Calu3 (cell line): ENCODE results near the gene ZSCAN5A. TPM values are rescaled to one million over a fixed set of nuclear protein-coding genes. Genes with fewer than 3 reads are reported as not detected.
"Not testable (repeated sequence)": the region's sequence is repeated elsewhere in the genome, so short reads cannot be mapped to it uniquely, and the experiment has no call there.

Source experiments
- BruUV-seq: library from RNA; stranded (reverse); fragments of 400-500 nt; replicated peaks from 2 replicates; lab custom pipeline; 2021; lab: Mats Ljungman, UMichigan
- CTCF ChIA-PET: fragments of 300-600 bp; sonication (Branson Sonifier 250); formaldehyde crosslinking; loops from one replicate; lab custom pipeline; 2022; ENCODE audit warnings: antibody characterized with exemption; lab: Charles Lee
- DNase-seq: peaks from one replicate; pipeline ENCODE4 v3.0.0; 2022
- H3K27ac Mint-ChIP-seq: one replicate; pipeline ENCODE4 v1.8.0; 2022; ENCODE audit warnings: mixed read lengths; ENCODE audit not compliant: unreplicated experiment
- H3K27me3 Mint-ChIP-seq: one replicate; pipeline ENCODE4 v1.8.0; 2022; ENCODE audit warnings: mixed read lengths; ENCODE audit not compliant: unreplicated experiment
- H3K36me3 Mint-ChIP-seq: one replicate; pipeline ENCODE4 v1.8.0; 2022; ENCODE audit warnings: mild to moderate bottlenecking, moderate library complexity, mixed read lengths; ENCODE audit not compliant: insufficient read depth, unreplicated experiment
- H3K4me1 Mint-ChIP-seq: one replicate; pipeline ENCODE4 v1.8.0; 2022; ENCODE audit warnings: mild to moderate bottlenecking, low read depth, mixed read lengths; ENCODE audit not compliant: unreplicated experiment
- H3K4me3 Mint-ChIP-seq: one replicate; pipeline ENCODE4 v1.8.0; 2022; ENCODE audit warnings: mild to moderate bottlenecking, low read depth, moderate library complexity, mixed read lengths; ENCODE audit not compliant: unreplicated experiment
- H3K9me3 Mint-ChIP-seq: one replicate; pipeline ENCODE4 v1.8.0; 2022; ENCODE audit warnings: low read depth, mixed read lengths; ENCODE audit not compliant: unreplicated experiment
- CTCF ChIP-seq: fragments of 200-600 bp; IDR thresholded peaks from one replicate; pipeline ENCODE4 v1.8.0; 2022; ENCODE audit warnings: antibody characterized with exemption; ENCODE audit not compliant: unreplicated experiment
- intact Hi-C: fragments of 100-400 bp; cut with micrococcal nuclease; formaldehyde crosslinking; loops from one replicate; pipeline ENCODE4 v1.10.0; 2022; ENCODE audit not compliant: unreplicated experiment
- total RNA-seq: library from RNA; stranded (reverse); gene quantifications from 2 replicates; pipeline ENCODE4 v1.2.3, GENCODE V29; 2022

Gene ZSCAN5A
- total RNA-seq, 1 experiment from 2014 or later = 13.5 TPM

GRCh38 chr19:56222901-56223300 lies 91.7 kb downstream of the ZSCAN5A start:
- intact Hi-C loops = no loop called here
- CTCF ChIA-PET = no interaction called here
- Mint-ChIP-seq H3K27me3 (peaks cover 7% of the 10 kb centered on the region), H3K9me3 (no peaks in the 10 kb centered on the region), H3K27ac (no peak overlapping the region), H3K4me3 (no peak overlapping the region), H3K36me3 (no peaks in the 10 kb centered on the region), H3K4me1 (no peaks in the 10 kb centered on the region)
- no TSS peak for BruUV-seq
- no peak for TF ChIP-seq CTCF
- no peak for DNase-seq

DNA sequence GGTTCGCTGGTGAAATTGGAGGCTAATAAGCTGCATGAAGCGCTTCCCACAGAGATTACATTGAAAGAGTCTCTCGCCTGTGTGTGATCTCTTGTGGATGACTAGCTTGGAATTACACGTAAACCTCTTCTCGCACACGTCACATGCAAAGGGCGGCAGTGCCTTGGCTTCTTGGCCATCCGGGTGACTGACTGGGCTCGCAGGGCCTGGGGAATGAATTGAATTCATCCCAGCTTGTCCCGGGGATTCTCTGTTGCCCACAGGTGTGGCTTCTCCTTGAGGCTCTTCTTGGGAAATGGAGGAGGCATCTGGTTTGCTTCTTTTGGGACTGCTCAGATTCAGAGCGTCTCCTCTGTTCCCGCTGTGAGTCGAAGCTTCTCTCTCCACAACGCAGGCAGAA lies 92.8 kb downstream of the ZSCAN5A start:
- no peak for DNase-seq
- H3K27me3 Mint-ChIP-seq = peaks cover 14% of the 10 kb centered on the region
- no peak for TF ChIP-seq CTCF
- intact Hi-C loops = no loop called here
- H3K4me3 Mint-ChIP-seq = no peak overlapping the region
- CTCF ChIA-PET = no interaction called here
- no peaks in the 10 kb centered on the region for H3K36me3 Mint-ChIP-seq
- no peaks in the 10 kb centered on the region for H3K9me3 Mint-ChIP-seq
- no peaks in the 10 kb centered on the region for H3K4me1 Mint-ChIP-seq
- H3K27ac Mint-ChIP-seq = no peak overlapping the region
- BruUV-seq = no TSS peak

DNA sequence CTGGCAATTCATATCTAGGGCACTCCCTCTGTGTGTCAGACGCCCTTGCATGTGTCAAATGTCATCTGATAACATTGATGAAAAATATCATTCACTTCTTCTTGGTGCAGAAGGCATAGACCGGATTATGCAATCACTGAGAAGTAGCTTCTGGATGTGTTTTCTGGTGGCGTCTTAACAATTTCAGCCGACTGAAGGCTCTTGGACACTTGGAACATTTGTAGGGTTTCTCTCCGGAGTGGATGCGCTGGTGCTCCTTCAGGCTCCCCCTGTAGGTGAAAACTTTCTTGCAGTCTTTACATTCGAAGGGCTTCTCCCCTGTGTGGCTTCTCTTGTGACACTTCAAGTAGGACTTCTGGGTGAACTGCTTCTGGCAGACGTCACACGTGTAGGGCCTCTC lies 93.2 kb downstream of the ZSCAN5A start:
- BruUV-seq = not testable (repeated sequence)

GRCh38 chr19:56218961-56219360 lies 95.7 kb downstream of the ZSCAN5A start:
- Mint-ChIP-seq H3K27me3 (peaks cover 25% of the 10 kb centered on the region), H3K4me1 (no peaks in the 10 kb centered on the region), H3K36me3 (no peaks in the 10 kb centered on the region), H3K4me3 (no peak overlapping the region), H3K9me3 (no peaks in the 10 kb centered on the region), H3K27ac (no peak overlapping the region)
- BruUV-seq = no TSS peak
- CTCF ChIA-PET = no interaction called here
- no peak for TF ChIP-seq CTCF
- no peak for DNase-seq
- intact Hi-C loops = no loop called here

More for the DNA sequence above, 93.2 kb downstream of the ZSCAN5A start:
- DNase-seq = peak; percentile 23
- intact Hi-C loops, H3K9me3 Mint-ChIP-seq, CTCF ChIA-PET, H3K27ac Mint-ChIP-seq, H3K4me1 Mint-ChIP-seq, H3K4me3 Mint-ChIP-seq, H3K36me3 Mint-ChIP-seq: not testable (repeated sequence)
- peak; percentile 52 for TF ChIP-seq CTCF
- H3K27me3 Mint-ChIP-seq = peaks cover 14% of the 10 kb centered on the region
